Motor neuron (in vitro differentiated cells): ENCODE data around the gene SIGLEC1. TPM values are rescaled to one million over a fixed set of nuclear protein-coding genes. Genes with fewer than 3 reads are reported as not detected.

ENCODE experiments used
- ATAC-seq, 8 experiments: fragments of 200-7000 bp; cut with Tn5 transposase; replicated peaks in 6 of 8; 2 replicates each; pipeline ENCODE4 v1.8.0; 2021; ENCODE audit warnings: mild to moderate bottlenecking in 8 of 8, moderate library complexity in 8 of 8
- H3K27ac ChIP-seq, 2 donors: fragments of 250-450 bp; sonication (Bioruptor Pico); 2 replicates each; pipeline ENCODE4 v1.9.0; 2021; ENCODE audit warnings: antibody characterized with exemption in 2 of 2, mild to moderate bottlenecking in 2 of 2, moderate library complexity in 1 of 2
- H3K4me1 ChIP-seq, 2 donors: fragments of 250-450 bp; sonication (Bioruptor Pico); replicated peaks in 1 of 2; 2 replicates each; pipeline ENCODE4 v1.6.1; 2021; ENCODE audit warnings: antibody characterized with exemption in 2 of 2, mild to moderate bottlenecking in 2 of 2, moderate library complexity in 1 of 2
- H3K4me3 ChIP-seq, 5 donors: fragments of 250-450 bp; sonication (Bioruptor Pico); 2 replicates each; pipeline ENCODE4 v1.9.0; 2021; ENCODE audit warnings: antibody characterized with exemption in 5 of 5, mild to moderate bottlenecking in 5 of 5, moderate library complexity in 4 of 5
- WGBS, 10 experiments: fragments of 450-650 bp; shearing (Covaris generic); methylation state at CpG; one replicate each; pipeline ENCODE4 v1.0.0; 2022; 5-methylcytosine and 5-hydroxymethylcytosine counted together
- in situ Hi-C, 9 experiments: fragments of 400-800 bp; cut with MboI; loops; one replicate each; pipeline ENCODE4 v1.15.0; 2021; ENCODE audit warnings: low sequenced_read_pairs in 9 of 9, low pct_unique_long_range_greater_than_20kb in 2 of 9; ENCODE audit not compliant: unreplicated experiment in 9 of 9
- total RNA-seq, 8 experiments: library from RNA; unstranded; fragments of 300-600 nt; gene quantifications; 2 replicates each; pipeline versions ENCODE4 v1.2.3 to v1.2.4, GENCODE V29; 2022

SIGLEC1 gene
- total RNA-seq, 8 experiments from 2014 or later: 0.07 to 0.66 (median 0.31) TPM

DNA sequence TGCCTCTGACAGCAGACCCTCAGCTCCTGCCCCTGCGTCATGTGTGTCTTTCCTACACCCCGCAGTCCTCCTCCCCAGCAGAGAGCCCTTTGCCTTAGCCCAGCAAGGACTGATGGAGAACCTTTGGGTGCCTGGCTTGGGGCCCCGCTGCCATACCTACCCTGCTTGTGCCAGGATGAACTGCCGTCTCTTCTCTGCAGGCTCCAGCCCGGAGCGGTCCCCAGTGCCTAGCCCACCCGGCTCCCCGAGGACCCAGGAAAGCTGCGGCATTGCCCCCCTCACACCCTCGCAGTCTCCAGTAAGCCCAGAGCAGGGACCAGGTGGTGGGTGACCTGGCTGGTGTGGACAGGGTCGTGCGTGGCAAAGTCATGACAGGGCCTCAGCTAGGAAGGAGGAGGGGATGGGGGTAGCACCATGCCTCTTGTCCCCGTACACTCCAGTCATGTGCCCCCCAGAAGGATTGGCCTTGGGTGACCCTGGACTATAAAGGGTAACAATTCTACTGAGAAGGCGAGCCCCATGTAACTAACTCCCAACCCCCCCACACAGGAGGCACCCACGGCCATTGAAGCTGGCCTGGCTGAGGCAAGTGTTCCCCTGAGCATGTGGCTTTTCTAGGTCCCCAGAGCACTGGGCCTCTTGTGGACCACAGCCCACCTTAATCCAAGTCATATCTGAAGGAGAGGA lies 28.4 kb upstream of the SIGLEC1 start:
- ATAC-seq: no peak
- Histone ChIP-seq H3K4me1 (peaks cover 7 to 38% of the 10 kb centered on the region in 2 donors), H3K4me3 (no peak overlapping the region), H3K27ac (no peak overlapping the region)
- in situ Hi-C loops: no loop called here
- WGBS, 10 experiments: 91 to 100% (median 100%) methylated on average over 1 to 7 of the region's 15 CpGs; no CpG with 5 or more reads in 5 of the 10 experiments

DNA sequence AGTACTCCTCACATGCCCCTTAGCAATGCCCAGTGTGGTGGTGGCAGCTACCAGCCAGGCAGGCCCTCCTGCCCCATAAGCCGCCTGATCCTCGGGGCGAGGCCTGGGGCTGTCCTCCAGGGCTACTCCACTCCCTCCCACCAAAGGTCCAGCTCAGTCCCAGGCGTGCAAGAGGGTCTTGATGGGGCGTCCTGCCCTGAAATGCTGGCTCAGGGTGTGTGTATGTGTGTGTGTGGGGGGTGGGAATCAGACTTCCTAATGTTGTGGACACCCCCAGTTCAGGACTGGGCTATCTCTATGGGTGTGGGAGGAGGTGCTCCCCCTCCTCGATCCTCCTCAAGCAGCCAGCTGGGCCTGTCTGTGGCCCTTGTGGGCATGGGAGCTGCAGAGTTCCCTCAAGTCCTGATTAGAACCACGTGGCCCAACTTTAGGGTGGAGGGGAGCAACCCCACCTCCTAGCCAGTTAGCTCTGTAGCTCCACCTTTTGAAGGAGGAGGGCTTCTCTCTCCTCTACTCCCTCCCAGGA lies 27.6 kb upstream of the SIGLEC1 start:
- Histone ChIP-seq H3K4me3 (no peak overlapping the region), H3K4me1 (peaks cover 7 to 35% of the 10 kb centered on the region in 2 donors), H3K27ac (no peak overlapping the region)
- 20 to 93% (median 50%) methylated on average over 1 to 4 of the region's 7 CpGs; no CpG with 5 or more reads in 5 of the 10 experiments for WGBS, 10 experiments
- in situ Hi-C loops: no loop called here
- peak in 5 of 8 experiments; percentile 4 to 21 (median 10) for ATAC-seq

GRCh38 chr20:3739054-3739925 lies 26.9 kb upstream of the SIGLEC1 start:
- WGBS, 10 experiments: 40 to 90% (median 69%) methylated on average over 1 to 6 of the region's 19 CpGs; no CpG with 5 or more reads in 4 of the 10 experiments
- Histone ChIP-seq H3K4me3 (no peak overlapping the region), H3K4me1 (peaks cover 7 to 35% of the 10 kb centered on the region in 2 donors), H3K27ac (no peak overlapping the region)
- ATAC-seq: peak; percentile 17 to 60 (median 46)
- in situ Hi-C loops: no loop called here

GRCh38 chr20:3738111-3739053 lies 26.0 kb upstream of the SIGLEC1 start:
- WGBS, 10 experiments: 42 to 74% (median 59%) methylated on average over 1 to 6 of the region's 11 CpGs; no CpG with 5 or more reads in 1 of the 10 experiments
- in situ Hi-C loops: no loop called here
- no peak overlapping the region for H3K27ac ChIP-seq
- no peak overlapping the region for H3K4me3 ChIP-seq
- ATAC-seq: peak in 2 of 8 experiments; percentile 22 to 47
- peaks cover 7 to 35% of the 10 kb centered on the region in 2 donors for H3K4me1 ChIP-seq

DNA sequence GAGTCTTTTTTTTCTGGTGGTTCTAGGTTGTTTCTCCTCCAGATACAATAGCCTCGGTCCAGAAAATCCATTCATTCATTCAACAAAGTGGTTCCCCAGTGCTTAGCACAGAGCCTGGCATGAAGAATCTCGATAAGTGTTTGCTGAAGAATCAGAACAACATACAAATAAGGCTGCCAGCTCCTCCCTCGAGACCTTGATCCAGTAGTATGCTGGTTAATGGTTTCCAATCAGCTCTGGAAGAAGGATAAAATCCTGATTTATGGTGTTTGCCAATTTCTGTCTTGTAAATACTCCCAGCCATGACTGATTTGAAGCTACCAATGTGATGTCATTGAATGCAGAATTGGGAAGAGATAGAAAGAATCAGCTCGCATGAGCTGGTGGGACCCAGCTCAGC lies 23.4 kb upstream of the SIGLEC1 start:
- H3K27ac ChIP-seq: no peak overlapping the region
- WGBS, 10 experiments: 66 to 100% (median 80%) methylated on average over 1 to 3 of the region's 4 CpGs; no CpG with 5 or more reads in 3 of the 10 experiments
- H3K4me3 ChIP-seq: no peak overlapping the region
- H3K4me1 ChIP-seq: peaks cover 2 to 43% of the 10 kb centered on the region in 2 donors
- in situ Hi-C loops: no loop called here
- ATAC-seq: no peak

GRCh38 chr20:3734111-3734843 lies 21.9 kb upstream of the SIGLEC1 start:
- 10 to 100% (median 84%) methylated on average over 1 to 11 of the region's 12 CpGs; no CpG with 5 or more reads in 3 of the 10 experiments for WGBS, 10 experiments
- peak in 2 of 8 experiments; percentile 7 to 22 for ATAC-seq
- H3K27ac ChIP-seq: no peak overlapping the region

DNA sequence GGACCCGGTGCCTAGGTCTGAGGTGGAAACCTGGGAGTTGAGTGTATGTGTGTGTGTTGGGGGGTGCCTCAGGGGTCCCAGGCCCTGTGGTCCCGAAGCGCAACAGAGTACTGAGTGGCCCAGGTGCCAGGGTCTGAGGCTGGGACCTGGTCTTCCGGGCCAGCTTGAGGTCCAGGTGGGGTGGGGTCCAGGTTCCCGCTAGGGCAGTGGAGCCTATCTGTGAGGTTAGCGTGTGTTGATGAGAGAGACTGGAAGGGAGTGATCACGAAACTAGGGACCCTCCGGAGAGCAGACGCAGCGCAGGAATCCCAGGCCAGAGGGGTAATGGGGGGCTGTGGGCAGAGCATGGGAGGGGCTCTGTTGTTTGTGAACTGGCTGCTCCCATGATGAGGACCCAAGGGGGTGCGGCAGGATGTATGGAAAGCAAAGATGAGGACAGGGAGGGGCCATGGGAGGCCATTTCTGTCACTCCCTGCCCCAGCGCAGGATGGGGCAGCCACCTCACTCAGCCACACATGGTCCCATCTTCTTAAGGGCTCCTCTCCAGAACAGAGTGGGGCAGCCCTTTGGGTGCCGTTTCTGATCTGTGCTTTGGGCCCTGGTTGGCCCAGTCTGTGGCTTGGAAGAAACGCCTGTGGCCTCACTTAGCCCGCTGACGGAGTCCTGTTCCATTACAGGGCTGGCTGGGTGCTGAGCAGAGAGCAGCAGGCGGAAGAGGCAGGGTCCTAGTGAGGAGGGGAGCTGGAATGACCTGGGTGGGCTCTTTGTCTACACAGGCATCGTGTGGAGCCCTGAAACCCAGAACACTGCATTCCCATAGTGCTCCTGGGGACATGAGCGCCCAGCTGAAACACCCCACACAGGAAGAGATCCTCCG lies 21.0 kb upstream of the SIGLEC1 start:
- ATAC-seq: peak in 2 of 8 experiments; percentile 14 to 15
- in situ Hi-C loops: no loop called here
- WGBS, 10 experiments: 0 to 100% (median 87%) methylated on average over 1 to 11 of the region's 20 CpGs; no CpG with 5 or more reads in 5 of the 10 experiments
- Histone ChIP-seq H3K4me3 (no peak overlapping the region), H3K27ac (no peak overlapping the region), H3K4me1 (peaks cover 0 to 24% of the 10 kb centered on the region in 2 donors)

More at GRCh38 chr20:3734111-3734843, 21.9 kb upstream of the SIGLEC1 start:
- Histone ChIP-seq H3K4me1 (peaks cover 0 to 28% of the 10 kb centered on the region in 2 donors), H3K4me3 (no peak overlapping the region)
- in situ Hi-C loops: no loop called here

- Histone ChIP-seq H3K27ac (no peak within 1 kb of the TSS), H3K4me1 (peaks cover 4 to 21% of the 10 kb centered on the region in 2 donors), H3K4me3 (no peak within 1 kb of the TSS)
- peak; percentile 8 to 86 (median 70) for ATAC-seq
- no CpG with 5 or more reads among the region's 67 CpGs for WGBS, 10 experiments
- in situ Hi-C loops: no loop called here
Observed at GRCh38 chr20:3732327-3733118, 20.1 kb upstream of the SIGLEC1 start, which contains the start of gene HSPA12B. Gene HSPA12B, plus strand, starts transcription at chr20:3732685. Its CDS starts 5,990 bp downstream, at chr20:3738675.

- peaks cover 4 to 21% of the 10 kb centered on the region in 2 donors for H3K4me1 ChIP-seq
- no peak overlapping the region for H3K4me3 ChIP-seq
- WGBS, 10 experiments: 80% methylated on average over 1 of the region's 16 CpGs; no CpG with 5 or more reads in 9 of the 10 experiments
- peak in 2 of 8 experiments; percentile 3 to 42 for ATAC-seq
- no peak overlapping the region for H3K27ac ChIP-seq
- in situ Hi-C loops: no loop called here
Observed at GRCh38 chr20:3731944-3732326, 19.5 kb upstream of the SIGLEC1 start.

DNA sequence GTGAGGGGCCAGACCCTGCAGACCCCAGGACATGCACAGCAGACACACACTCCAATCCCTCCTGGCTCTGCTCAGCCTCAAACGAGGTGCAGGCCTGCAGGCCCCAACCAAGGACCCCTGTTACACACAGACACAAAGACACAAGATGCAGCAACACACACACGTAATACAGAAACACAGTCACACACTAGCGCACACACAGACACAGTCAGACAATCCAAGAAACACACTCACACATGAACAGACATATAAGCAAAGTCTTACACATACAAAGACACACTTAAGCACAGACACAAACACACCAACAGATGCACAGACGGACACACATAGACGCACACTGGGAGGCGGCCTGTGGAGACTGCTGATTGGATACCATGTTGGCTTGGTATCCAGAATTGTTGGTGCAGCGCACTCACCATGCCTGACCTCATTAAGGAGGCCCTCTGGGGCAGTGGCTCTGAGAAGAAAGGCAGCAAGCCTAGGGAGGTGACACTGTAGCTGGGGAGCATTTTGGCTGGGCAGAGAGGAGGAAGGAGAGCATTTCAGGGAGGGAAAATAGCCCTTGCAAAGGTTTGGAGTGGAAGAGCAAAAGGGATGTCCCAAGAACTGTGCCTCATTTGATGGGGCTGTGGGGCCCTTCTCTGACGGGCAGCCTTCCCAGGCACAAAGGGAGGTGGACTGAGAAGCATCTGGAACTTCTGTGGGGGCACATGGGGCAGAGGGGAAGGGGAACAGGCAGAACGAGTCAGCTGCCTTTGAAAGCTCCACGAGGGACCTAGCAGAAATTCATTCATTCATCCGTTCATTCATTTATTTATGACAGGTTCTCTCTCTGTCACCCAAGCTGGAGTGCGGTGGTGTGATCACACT lies 18.6 kb upstream of the SIGLEC1 start:
- in situ Hi-C loops: no loop called here
- Histone ChIP-seq H3K27ac (no peak overlapping the region), H3K4me3 (no peak overlapping the region), H3K4me1 (peaks cover 4 to 18% of the 10 kb centered on the region in 2 donors)
- peak in 2 of 8 experiments; percentile 1 to 12 for ATAC-seq
- 20 to 100% (median 89%) methylated on average over 1 to 7 of the region's 12 CpGs; no CpG with 5 or more reads in 4 of the 10 experiments for WGBS, 10 experiments
